ENCODE data around the gene PLAAT2. TPM values are rescaled to one million over a fixed set of nuclear protein-coding genes. Genes with fewer than 3 reads are reported as not detected.
"Not testable (repeated sequence)": the region's sequence is repeated elsewhere in the genome, so short reads cannot be mapped to it uniquely, and the experiment has no call there.

The PLAAT2 gene
- total and polyA plus RNA-seq, 9 of the 15 experiments (the other 6 are each of a cell fraction or from before 2014, with no cell fraction given): not detected

DNA sequence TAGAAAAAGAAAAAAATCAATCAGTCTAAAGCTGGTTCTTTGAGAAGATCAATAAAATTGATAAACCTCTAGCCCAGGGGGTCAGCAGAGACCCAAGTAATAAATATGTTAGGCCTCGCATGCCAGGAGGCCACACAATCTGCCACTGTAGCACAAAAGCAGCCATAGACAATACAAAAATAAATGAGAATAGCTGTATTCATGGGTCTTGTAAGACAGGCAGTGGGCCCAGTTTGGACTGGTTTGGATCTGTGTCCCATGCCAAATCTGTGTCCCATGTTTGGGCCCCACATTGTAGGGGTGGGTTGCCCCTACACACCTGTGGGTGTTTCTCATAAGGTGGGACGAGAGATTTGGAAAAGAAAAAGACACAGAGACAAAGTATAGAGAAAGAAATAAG is 33.2 kb downstream of the PLAAT2 start:
- no peak for TF ChIP-seq CBFA2T2 (conservative IDR thresholded peaks at IDR 0.05)
- no peak for TF ChIP-seq DPF2 (IDR thresholded peaks at IDR 0.05)
- TF ChIP-seq PRMT5 (CRISPR knock-in tag; IDR thresholded peaks at IDR 0.05): no peak
- TF ChIP-seq, protein P1, sequence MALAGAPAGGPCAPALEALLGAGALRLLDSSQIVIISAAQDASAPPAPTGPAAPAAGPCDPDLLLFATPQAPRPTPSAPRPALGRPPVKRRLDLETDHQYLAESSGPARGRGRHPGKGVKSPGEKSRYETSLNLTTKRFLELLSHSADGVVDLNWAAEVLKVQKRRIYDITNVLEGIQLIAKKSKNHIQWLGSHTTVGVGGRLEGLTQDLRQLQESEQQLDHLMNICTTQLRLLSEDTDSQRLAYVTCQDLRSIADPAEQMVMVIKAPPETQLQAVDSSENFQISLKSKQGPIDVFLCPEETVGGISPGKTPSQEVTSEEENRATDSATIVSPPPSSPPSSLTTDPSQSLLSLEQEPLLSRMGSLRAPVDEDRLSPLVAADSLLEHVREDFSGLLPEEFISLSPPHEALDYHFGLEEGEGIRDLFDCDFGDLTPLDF (CRISPR knock-in tag; IDR thresholded peaks at IDR 0.05): no peak
- TF ChIP-seq CREBBP (IDR thresholded peaks at IDR 0.05; ENCODE audit: low read depth, low read length): no peak
- no peak for TF ChIP-seq PML (IDR thresholded peaks at IDR 0.05; ENCODE audit: low read length)
- TF ChIP-seq MCM7 (IDR thresholded peaks at IDR 0.05): no peak
- TF ChIP-seq RB1 (IDR thresholded peaks at IDR 0.05; ENCODE audit: low read depth): no peak
- TF ChIP-seq NCOA4 (IDR thresholded peaks at IDR 0.05; ENCODE audit: partially characterized antibody): no peak
- TF ChIP-seq ZNF445 (CRISPR knock-in tag; IDR thresholded peaks at IDR 0.05; ENCODE audit: low read depth): no peak
- Histone ChIP-seq H3K27ac (ENCODE audit: extremely low read depth, low read depth, low read length) (no peak overlapping the region), H3K4me1 (replicated peaks in 1 of 2; ENCODE audit: control insufficient read depth in 2 of 2, insufficient read depth in 2 of 2, low read length in 2 of 2) (peaks cover 1 to 47% of the 10 kb centered on the region in 2 experiments; a peak in 4 of 5 replicates), H3K36me3 (ENCODE audit: control insufficient read depth, insufficient read depth, low read length) (no peaks in the 10 kb centered on the region), H3K4me2 (ENCODE audit: insufficient read depth, low read length) (no peak overlapping the region), H3K9ac (ENCODE audit: insufficient read depth in 1 of 2, low read depth in 2 of 2, low read length in 2 of 2) (no peak overlapping the region), H3K9me1 (ENCODE audit: control insufficient read depth, insufficient read depth, low read length) (no peaks in the 10 kb centered on the region), H3K79me2 (ENCODE audit: control insufficient read depth, insufficient read depth, low read length) (no peaks in the 10 kb centered on the region), H4K20me1 (replicated peaks; ENCODE audit: control insufficient read depth, insufficient read depth, low read length) (no peaks in the 10 kb centered on the region), H2AFZ (ENCODE audit: low read depth, low read length) (peak overlapping the region; percentile 76; the same call in 1 of the 2 replicates), H3K9me3 (replicated peaks; ENCODE audit: control insufficient read depth, insufficient read depth, low read depth, low read length) (no peaks in the 10 kb centered on the region), H3K4me3 (no peak overlapping the region), H3K27me3 (ENCODE audit: control insufficient read depth in 2 of 2, insufficient read depth in 2 of 2, low read length in 2 of 2) (no peaks in the 10 kb centered on the region)
- in situ Hi-C loops (cut with MboI): no loop called here
- no peak for DNase-seq (ENCODE audit: extremely low read depth in 1 of 4, low spot score in 3 of 4)
- intact Hi-C loops (cut with micrococcal nuclease): no loop called here
- ChIA-PET CTCF (ENCODE audit: low intra/inter-chr PET ratio) (no interaction called here), POLR2A (interaction anchor here (0.7 to 1.2 kb wide), 2 partner anchors 8 to 281 kb away, joined by 3 read pairs; no protein-coding TSS in a partner anchor)
- 67% methylated on average over 2 of the region's 2 CpGs for WGBS (ENCODE audit: insufficient coverage, low coverage, missing lambda C conversion rate)
- FAIRE-seq: no peak
- BruUV-seq (replicated peaks): no TSS peak
- ATAC-seq: no peak

DNA sequence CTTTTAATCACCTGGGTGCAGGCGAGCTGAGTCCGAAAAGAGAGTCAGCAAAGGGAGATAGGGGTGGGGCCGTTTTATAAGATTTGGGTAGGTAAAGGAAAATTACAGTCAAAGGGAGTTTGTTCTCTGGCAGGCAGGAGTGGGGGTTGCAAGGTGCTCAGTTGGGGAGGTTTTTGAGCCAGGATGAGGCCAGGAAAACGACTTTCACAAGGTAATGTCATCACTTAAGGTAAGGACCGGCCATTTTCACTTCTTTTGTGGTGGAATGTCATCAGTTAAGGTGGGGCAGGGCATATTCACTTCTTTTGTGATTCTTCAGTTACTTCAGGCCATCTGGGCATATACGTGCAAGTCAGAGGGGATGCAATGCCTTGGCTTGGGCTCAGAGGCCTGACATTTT is 33.8 kb downstream of the PLAAT2 start:
- CTCF ChIA-PET (ENCODE audit: low intra/inter-chr PET ratio); ATAC-seq; in situ Hi-C loops (cut with MboI); H3K4me3 ChIP-seq; DNase-seq (ENCODE audit: extremely low read depth in 1 of 4, low spot score in 3 of 4); H4K20me1 ChIP-seq (replicated peaks; ENCODE audit: control insufficient read depth, insufficient read depth, low read length); FAIRE-seq; H3K36me3 ChIP-seq (ENCODE audit: control insufficient read depth, insufficient read depth, low read length); H3K4me2 ChIP-seq (ENCODE audit: insufficient read depth, low read length); BruUV-seq (replicated peaks); H3K79me2 ChIP-seq (ENCODE audit: control insufficient read depth, insufficient read depth, low read length); H3K9me1 ChIP-seq (ENCODE audit: control insufficient read depth, insufficient read depth, low read length); H3K9me3 ChIP-seq (replicated peaks; ENCODE audit: control insufficient read depth, insufficient read depth, low read depth, low read length); H3K9ac ChIP-seq (ENCODE audit: insufficient read depth in 1 of 2, low read depth in 2 of 2, low read length in 2 of 2); H3K27me3 ChIP-seq (ENCODE audit: control insufficient read depth in 2 of 2, insufficient read depth in 2 of 2, low read length in 2 of 2); intact Hi-C loops (cut with micrococcal nuclease); H3K27ac ChIP-seq (ENCODE audit: extremely low read depth, low read depth, low read length): not testable (repeated sequence)
- Histone ChIP-seq H3K4me1 (replicated peaks in 1 of 2; ENCODE audit: control insufficient read depth in 2 of 2, insufficient read depth in 2 of 2, low read length in 2 of 2) (peaks cover 0 to 40% of the 10 kb centered on the region in 2 experiments; a peak in 4 of 5 replicates), H2AFZ (ENCODE audit: low read depth, low read length) (peak overlapping the region; percentile 63; the same call in 1 of the 2 replicates)
- POLR2A ChIA-PET: interaction anchor here (0.7 to 1.2 kb wide), 2 partner anchors 9 to 282 kb away, joined by 3 read pairs; no protein-coding TSS in a partner anchor
- WGBS (ENCODE audit: insufficient coverage, low coverage, missing lambda C conversion rate): 30% methylated on average over 6 of the region's 6 CpGs

Measured in K562 (cell line).